ENCODE results near the gene GRN. TPM values are rescaled to one million over a fixed set of nuclear protein-coding genes. Genes with fewer than 3 reads are reported as not detected.

Gene GRN
- total and polyA plus RNA-seq, 9 of the 15 experiments (the other 6 are each of a cell fraction or from before 2014, with no cell fraction given), result 5.4 to 75.3 (median 20.7) TPM

- TF ChIP-seq E2F1 (CRISPR knock-in tag; IDR thresholded peaks at IDR 0.05) (no peak), CBFB (CRISPR knock-in tag; IDR thresholded peaks at IDR 0.05) (no peak), ZBTB11 (CRISPR knock-in tag; IDR thresholded peaks at IDR 0.05) (no peak), DMBX1 (CRISPR knock-in tag; IDR thresholded peaks at IDR 0.05; ENCODE audit: borderline replicate concordance) (no peak), ZNF263 (CRISPR knock-in tag; IDR thresholded peaks at IDR 0.05; ENCODE audit: borderline replicate concordance) (peak; percentile 12; the same call in 1 of the 2 replicates), POLR2AphosphoS2 (IDR thresholded peaks at IDR 0.05; ENCODE audit: low read length) (no peak), USF1 (CRISPR knock-in tag; IDR thresholded peaks at IDR 0.05) (peak; percentile 68), ZFP36 (IDR thresholded peaks at IDR 0.05; ENCODE audit: low read depth, low read length, partially characterized antibody) (no peak), MLLT1 (IDR thresholded peaks at IDR 0.05) (no peak), PHB2 (IDR thresholded peaks at IDR 0.05; ENCODE audit: low read depth) (no peak)
Measured at GRCh38 chr17:44386182-44386525, 41.1 kb downstream of the GRN start (continued).

Data from K562 (cell line).